Psoas muscle (tissue), 8 donors: Measurements from ENCODE around the gene CASZ1. TPM values are rescaled to one million over a fixed set of nuclear protein-coding genes. Genes with fewer than 3 reads are reported as not detected.

Experiments
- ATAC-seq, 4 donors: fragments of 200-7000 bp; cut with Tn5 transposase; one replicate each; pipeline ENCODE4 v1.9.1; 2020; ENCODE audit warnings: moderate library complexity in 3 of 4, mild to moderate bottlenecking in 2 of 4
- DNase-seq, 2 donors: peaks; one replicate each; pipeline ENCODE4 v3.0.0-alpha.2; 2020
- H3K27ac ChIP-seq: fragments of 200-600 bp; one replicate; pipeline ENCODE4 v1.8.0; 2022
- H3K27me3 ChIP-seq, 3 donors: fragments of 200-600 bp in 1 of 3; one replicate each; pipeline versions ENCODE4 v1.6.1 to v1.8.0; 2013 to 2022; ENCODE audit warnings: low read length in 2 of 3, mild to moderate bottlenecking in 2 of 3, moderate library complexity in 1 of 3; ENCODE audit not compliant: insufficient read depth in 3 of 3
- H3K36me3 ChIP-seq, 2 donors: fragments of 200-600 bp in 1 of 2; one replicate each; pipeline versions ENCODE4 v1.6.1 to v1.8.0; 2013 to 2022; ENCODE audit warnings: low read depth in 1 of 2, mild to moderate bottlenecking in 1 of 2, moderate library complexity in 1 of 2; ENCODE audit not compliant: insufficient read depth in 1 of 2
- H3K4me1 ChIP-seq: fragments of 200-600 bp; one replicate; pipeline ENCODE4 v1.8.0; 2022
- H3K4me3 ChIP-seq: fragments of 200-600 bp; one replicate; pipeline ENCODE4 v1.8.0; 2022; ENCODE audit warnings: mild to moderate bottlenecking
- H3K9me3 ChIP-seq: fragments of 200-600 bp; one replicate; pipeline ENCODE4 v1.8.0; 2022
- CTCF ChIP-seq: fragments of 200-600 bp; IDR thresholded peaks from one replicate; pipeline ENCODE4 v1.8.0; 2022; ENCODE audit warnings: antibody characterized with exemption
- WGBS, 3 donors: extraction: QIAGEN DNeasy Blood & Tissue Kit; methylation state at CpG; one replicate each; pipeline versions ENCODE4 v1.1.6 to v1.1.7; 2013; 5-methylcytosine and 5-hydroxymethylcytosine counted together
- intact Hi-C, 2 donors: fragments of 100-400 bp; cut with DNase I; formaldehyde crosslinking; loops; one replicate each; pipeline versions ENCODE4 v1.11.0 to v1.14.2; 2022
- polyA plus RNA-seq, 3 donors: library from polyadenylated mRNA; stranded (reverse); fragments of 200-250 nt; gene quantifications; one replicate each; pipeline ENCODE4 v1.2.3, GENCODE V29; 2013
- total RNA-seq, 4 donors: library from RNA; stranded (reverse); fragmentation: NEBNext Ultra II Directional in 2 of 4; extraction: Animal tissue kit (Norgen Biotek cat#: 25700) in 2 of 4; gene quantifications; one replicate each; pipeline versions ENCODE4 v1.2.1 to v1.2.4, GENCODE V29; 2021 to 2023
- donor health status: healthy with polysubstance abuse.
- donor health status: DM: no; HTN: no; CAD: no; lungs with moderate emphysema.
- donor health status: Bipolar disorder and iron deficiency.
- donor health status: healthy.
- donor health status: DM: yes; HTN: yes; CAD: no.
- donor health status: DM: no; HTN: no; CAD: no.
- donor health status: DM: no; HTN: no; CAD: no.
- donor health status: DM: yes; HTN: yes; CAD: no.

CASZ1 gene
- total and polyA plus RNA-seq, 7 donors, result 2.6 to 83.3 (median 53.1) TPM

- Histone ChIP-seq H3K4me3 (peak overlapping the region; percentile 65), H3K36me3 (no peaks in the 10 kb centered on the region), H3K4me1 (peaks cover 53% of the 10 kb centered on the region), H3K27ac (peak overlapping the region; percentile 87), H3K9me3 (no peaks in the 10 kb centered on the region), H3K27me3 (no peaks in the 10 kb centered on the region)
- ATAC-seq (peak; percentile 75 to 82 (median 76)), DNase-seq (peak; percentile 92 to 95)
- WGBS, 3 donors, result 3 to 12% (median 3%) methylated on average over 25 to 119 of the region's 126 CpGs
- TF ChIP-seq CTCF, result no peak
- intact Hi-C loops, result loop anchor here in 1 of 2 donors (5.0 kb wide), 1 partner anchor 92 kb away; no protein-coding TSS in a partner anchor
Measured at GRCh38 chr1:10694633-10695627, 101.5 kb downstream of the CASZ1 start.

- DNase-seq, result no peak
- no peak for TF ChIP-seq CTCF
- peak overlapping the region; percentile 77 for H3K4me3 ChIP-seq
- peak overlapping the region; percentile 80 for H3K27ac ChIP-seq
- no peaks in the 10 kb centered on the region for H3K27me3 ChIP-seq
- H3K9me3 ChIP-seq, result no peaks in the 10 kb centered on the region
- 0 to 2% (median 0%) methylated on average over 12 to 31 of the region's 46 CpGs for WGBS, 3 donors
- intact Hi-C loops, result no loop called here
- H3K4me1 ChIP-seq, result peaks cover 60% of the 10 kb centered on the region
- no peaks in the 10 kb centered on the region for H3K36me3 ChIP-seq
- peak; percentile 40 to 49 (median 44) for ATAC-seq
Measured at GRCh38 chr1:10694274-10694632, 102.2 kb downstream of the CASZ1 start.

- 12 to 14% (median 14%) methylated on average over 58 to 79 of the region's 79 CpGs for WGBS, 3 donors
- Histone ChIP-seq H3K27ac (peak overlapping the region; percentile 80), H3K4me3 (peak overlapping the region; percentile 77), H3K36me3 (no peaks in the 10 kb centered on the region), H3K9me3 (no peaks in the 10 kb centered on the region), H3K4me1 (peaks cover 66% of the 10 kb centered on the region), H3K27me3 (no peaks in the 10 kb centered on the region)
- no peak for TF ChIP-seq CTCF
- intact Hi-C loops, result no loop called here
- ATAC-seq, result no peak
- DNase-seq, result peak in 1 of 2 donors; percentile 40
Measured at GRCh38 chr1:10693497-10694273, 102.8 kb downstream of the CASZ1 start.

GRCh38 chr1:10693152-10693496 lies 103.3 kb downstream of the CASZ1 start:
- Histone ChIP-seq H3K27me3 (no peaks in the 10 kb centered on the region), H3K36me3 (no peaks in the 10 kb centered on the region), H3K4me1 (peaks cover 71% of the 10 kb centered on the region), H3K27ac (peak overlapping the region; percentile 80), H3K4me3 (peak overlapping the region; percentile 77), H3K9me3 (no peaks in the 10 kb centered on the region)
- WGBS, 3 donors, result 80 to 92% (median 86%) methylated on average over 6 of the region's 6 CpGs
- intact Hi-C loops, result no loop called here
- TF ChIP-seq CTCF, result no peak
- ATAC-seq, result no peak
- no peak for DNase-seq
